OCI-LY7 (cell line): ENCODE results near the gene MEAF6.

Experiments
- EZH2phosphoT487 ChIP-seq: fragments of 200-600 bp; sonication (generic); IDR thresholded peaks from 2 replicates; pipeline ENCODE4 v1.6.1; 2018; ENCODE audit warnings: low read depth, borderline replicate concordance, mild to moderate bottlenecking, mixed run types, antibody characterized with exemption, low read length, moderate library complexity, mixed read lengths
- TF ChIP-seq, protein P1 (sequence below): fragments of 200-600 bp; sonication (generic); conservative IDR thresholded peaks from 2 replicates; pipeline ENCODE4 v1.5.1; 2014; ENCODE audit warnings: mild to moderate bottlenecking, antibody characterized with exemption, low read length, moderate library complexity, mixed read lengths

DNA sequence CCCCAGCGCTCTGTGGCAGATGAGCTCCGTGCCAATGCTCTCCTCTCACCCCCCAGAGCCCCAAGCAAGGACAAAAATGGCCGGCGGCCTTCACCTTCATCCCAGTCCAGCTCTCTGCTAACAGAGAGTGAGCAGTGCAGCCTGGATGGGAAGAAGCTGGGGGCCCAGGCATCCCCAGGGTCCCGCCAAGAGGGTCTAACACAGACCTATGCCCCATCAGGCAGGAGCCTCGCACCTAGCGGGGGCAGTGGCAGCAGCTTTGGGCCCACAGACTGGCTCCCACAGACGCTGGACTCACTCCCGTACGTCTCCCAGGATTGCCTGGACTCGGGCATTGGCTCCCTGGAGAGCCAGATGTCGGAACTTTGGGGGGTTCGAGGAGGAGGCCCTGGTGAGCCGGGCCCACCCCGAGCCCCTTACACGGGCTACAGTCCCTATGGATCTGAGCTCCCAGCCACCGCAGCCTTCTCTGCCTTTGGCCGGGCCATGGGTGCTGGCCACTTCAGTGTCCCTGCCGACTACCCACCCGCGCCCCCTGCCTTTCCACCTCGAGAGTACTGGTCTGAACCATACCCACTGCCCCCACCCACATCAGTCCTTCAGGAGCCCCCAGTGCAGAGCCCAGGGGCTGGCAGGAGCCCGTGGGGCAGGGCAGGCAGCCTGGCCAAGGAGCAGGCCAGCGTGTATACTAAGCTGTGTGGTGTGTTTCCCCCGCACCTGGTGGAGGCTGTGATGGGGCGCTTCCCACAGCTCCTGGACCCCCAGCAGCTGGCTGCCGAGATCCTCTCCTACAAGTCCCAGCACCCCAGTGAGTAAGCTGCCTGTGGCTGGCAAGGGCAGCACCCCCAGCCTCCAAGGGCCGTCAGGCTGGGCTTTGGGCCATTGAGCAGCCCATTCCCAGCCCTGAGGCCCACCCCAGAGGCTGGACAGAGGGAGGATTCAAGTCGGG lies 31.5 kb downstream of the MEAF6 start:
- TF ChIP-seq, protein P1, sequence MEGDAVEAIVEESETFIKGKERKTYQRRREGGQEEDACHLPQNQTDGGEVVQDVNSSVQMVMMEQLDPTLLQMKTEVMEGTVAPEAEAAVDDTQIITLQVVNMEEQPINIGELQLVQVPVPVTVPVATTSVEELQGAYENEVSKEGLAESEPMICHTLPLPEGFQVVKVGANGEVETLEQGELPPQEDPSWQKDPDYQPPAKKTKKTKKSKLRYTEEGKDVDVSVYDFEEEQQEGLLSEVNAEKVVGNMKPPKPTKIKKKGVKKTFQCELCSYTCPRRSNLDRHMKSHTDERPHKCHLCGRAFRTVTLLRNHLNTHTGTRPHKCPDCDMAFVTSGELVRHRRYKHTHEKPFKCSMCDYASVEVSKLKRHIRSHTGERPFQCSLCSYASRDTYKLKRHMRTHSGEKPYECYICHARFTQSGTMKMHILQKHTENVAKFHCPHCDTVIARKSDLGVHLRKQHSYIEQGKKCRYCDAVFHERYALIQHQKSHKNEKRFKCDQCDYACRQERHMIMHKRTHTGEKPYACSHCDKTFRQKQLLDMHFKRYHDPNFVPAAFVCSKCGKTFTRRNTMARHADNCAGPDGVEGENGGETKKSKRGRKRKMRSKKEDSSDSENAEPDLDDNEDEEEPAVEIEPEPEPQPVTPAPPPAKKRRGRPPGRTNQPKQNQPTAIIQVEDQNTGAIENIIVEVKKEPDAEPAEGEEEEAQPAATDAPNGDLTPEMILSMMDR = no peak
- no peak for TF ChIP-seq EZH2phosphoT487
